HepG2 (cell line): ENCODE measurements around the gene SAMD9. TPM values are rescaled to one million over a fixed set of nuclear protein-coding genes. Genes with fewer than 3 reads are reported as not detected.

Experiments
- ATAC-seq: fragments of 200-7000 bp; cut with Tn5 transposase; 3 replicates; pipeline ENCODE4 v1.9.1; 2020; ENCODE audit warnings: mild to moderate bottlenecking, moderate library complexity
- BruUV-seq: library from RNA; stranded (reverse); fragments of 400-500 nt; replicated peaks from 2 replicates; lab custom pipeline; 2021; lab: Mats Ljungman, UMichigan
- CTCF ChIA-PET: fragments of 300-600 bp; formaldehyde crosslinking; extraction: SDS; loops from one replicate; lab custom pipeline; 2021; ENCODE audit warnings: low total read pairs, inconsistent platforms, low intra/inter-chr PET ratio; lab: Yijun Ruan, JAX
- POLR2A ChIA-PET: fragments of 350-600 bp; sonication (Branson Sonifier 250); formaldehyde crosslinking; loops from one replicate; lab custom pipeline; 2020; ENCODE audit warnings: antibody characterized with exemption, inconsistent platforms; lab: Yijun Ruan, JAX
- DNase-seq: peaks from one replicate; pipeline ENCODE4 v3.0.0-alpha.2; 2015; ENCODE audit warnings: low spot score
- FAIRE-seq: peaks from 3 replicates; lab custom pipeline; 2011; peaks lifted over from hg19 to GRCh38; lab: Jason Lieb, UNC
- H2AFZ ChIP-seq: one replicate; pipeline ENCODE4 v1.6.1; 2011; ENCODE audit warnings: low read length, inconsistent platforms
- H3K27ac ChIP-seq: fragments of 300-600 bp; 3 replicates; pipeline ENCODE4 v1.8.0; 2011; ENCODE audit warnings: mixed run types, mild to moderate bottlenecking, mixed read lengths, low read length, inconsistent platforms; ENCODE audit not compliant: insufficient read depth; ENCODE audit errors: extremely low read length
- H3K27me3 ChIP-seq, 2 experiments: fragments of 200-600 bp in 1 of 2; 2 replicates in 1 of 2; 3 replicates in 1 of 2; pipeline versions ENCODE4 v1.6.0 to v1.8.0; 2011; ENCODE audit warnings: low read length in 2 of 2, mild to moderate bottlenecking in 2 of 2, moderate library complexity in 2 of 2, inconsistent platforms in 1 of 2; ENCODE audit not compliant: insufficient read depth in 2 of 2, control insufficient read depth in 1 of 2
- H3K36me3 ChIP-seq, 2 experiments: fragments of 200-600 bp in 1 of 2; replicated peaks in 1 of 2; 2 replicates in 1 of 2; 3 replicates in 1 of 2; pipeline versions ENCODE4 v1.5.1 to v1.8.0; 2011; ENCODE audit warnings: low read length in 2 of 2, inconsistent platforms in 1 of 2; ENCODE audit not compliant: insufficient read depth in 2 of 2, control insufficient read depth in 1 of 2
- H3K4me1 ChIP-seq: 2 replicates; pipeline ENCODE4 v1.5.1; 2012; ENCODE audit warnings: low read length, inconsistent platforms; ENCODE audit not compliant: insufficient read depth
- H3K4me2 ChIP-seq: 2 replicates; pipeline ENCODE4 v1.6.0; 2011; ENCODE audit warnings: low read depth, low read length, inconsistent platforms
- H3K4me3 ChIP-seq, 3 experiments: fragments of 200-600 bp in 1 of 3; sonication (generic), shearing (Covaris generic) in 1 of 3; replicated peaks in 1 of 3; 2 replicates each; pipeline ENCODE4 v1.5.1; 2011 to 2016; ENCODE audit warnings: low read length in 3 of 3, inconsistent platforms in 2 of 3, low read depth in 2 of 3, mild to moderate bottlenecking in 2 of 3, control low read depth in 1 of 3, mixed read lengths in 1 of 3; ENCODE audit not compliant: insufficient read depth in 1 of 3
- H3K79me2 ChIP-seq: one replicate; pipeline ENCODE4 v1.6.1; 2011; ENCODE audit warnings: low read length, inconsistent platforms; ENCODE audit not compliant: insufficient read depth
- H3K9ac ChIP-seq: 2 replicates; pipeline ENCODE4 v1.6.0; 2011; ENCODE audit warnings: mild to moderate bottlenecking, low read depth, low read length, inconsistent platforms; ENCODE audit not compliant: insufficient read depth
- H3K9me3 ChIP-seq: 2 replicates; pipeline ENCODE4 v1.5.1; 2012; ENCODE audit warnings: mild to moderate bottlenecking, low read length
- H4K20me1 ChIP-seq: 2 replicates; pipeline ENCODE4 v1.6.0; 2011; ENCODE audit warnings: inconsistent platforms, mild to moderate bottlenecking, low read length, moderate library complexity; ENCODE audit not compliant: insufficient read depth
- CHD4 ChIP-seq: fragments of 200-600 bp; sonication (generic); IDR thresholded peaks from 2 replicates; pipeline ENCODE4 v1.7.0; 2017; ENCODE audit warnings: mild to moderate bottlenecking, low read length, borderline replicate concordance
- CREBL2 ChIP-seq: sonication (generic); formaldehyde crosslinking; IDR thresholded peaks from 2 replicates; pipeline ENCODE4 v1.8.1; 2023; ENCODE audit warnings: missing genetic modification reagents, mild to moderate bottlenecking, borderline replicate concordance
- DZIP1 ChIP-seq: sonication (generic); formaldehyde crosslinking; IDR thresholded peaks from 2 replicates; pipeline ENCODE4 v1.5.0; 2020; ENCODE audit warnings: mild to moderate bottlenecking, missing genetic modification reagents
- MIER3 ChIP-seq: IDR thresholded peaks from 2 replicates; pipeline ENCODE4 v1.6.1; 2016; ENCODE audit warnings: missing compliant biosample characterization, borderline replicate concordance
- NBN ChIP-seq: fragments of 450-650 bp; conservative IDR thresholded peaks from 2 replicates; pipeline ENCODE4 v1.6.1; 2017
- NFKBIZ ChIP-seq: IDR thresholded peaks from 2 replicates; pipeline ENCODE4 v1.6.1; 2018; ENCODE audit warnings: missing genetic modification reagents, missing compliant biosample characterization
- TCF7 ChIP-seq: sonication (generic); IDR thresholded peaks from 2 replicates; pipeline ENCODE4 v1.6.1; 2016; ENCODE audit warnings: antibody characterized with exemption, low read depth
- ZFP62 ChIP-seq: sonication (generic); formaldehyde crosslinking; IDR thresholded peaks from 2 replicates; pipeline ENCODE4 v1.4.0; 2020; ENCODE audit warnings: missing genetic modification reagents
- ZNF430 ChIP-seq: sonication (generic); formaldehyde crosslinking; IDR thresholded peaks from 2 replicates; pipeline ENCODE4 v1.9.0; 2021; ENCODE audit warnings: mild to moderate bottlenecking, missing genetic modification reagents
- ZNF781 ChIP-seq: sonication (generic); formaldehyde crosslinking; IDR thresholded peaks from 2 replicates; pipeline ENCODE4 v1.5.1; 2020; ENCODE audit warnings: borderline replicate concordance, mild to moderate bottlenecking, missing genetic modification reagents; ENCODE audit errors: not compliant biosample characterization
- ZNF816 ChIP-seq: sonication (generic); formaldehyde crosslinking; IDR thresholded peaks from 2 replicates; pipeline ENCODE4 v1.8.0; 2022; ENCODE audit warnings: missing genetic modification reagents, mild to moderate bottlenecking, borderline replicate concordance
- WGBS: methylation state at CpG from one replicate; pipeline ENCODE4 v1.1.6; 2017; ENCODE audit warnings: low lambda C conversion rate; 5-methylcytosine and 5-hydroxymethylcytosine counted together
- in situ Hi-C: cut with HindIII; loops from 2 replicates; pipeline ENCODE4 v1.10.0; 2017; ENCODE audit warnings: low pct_unique_long_range_greater_than_20kb; ENCODE audit not compliant: extremely low pct_ligation_motif_present
- intact Hi-C: fragments of 100-400 bp; cut with micrococcal nuclease; formaldehyde crosslinking; loops from one replicate; pipeline ENCODE4 v1.10.0; 2022; ENCODE audit not compliant: unreplicated experiment
- polyA plus RNA-seq, 8 experiments: library from polyadenylated mRNA; depleted of rRNA in 3 of 8; stranded (reverse) in 7 of 8; unstranded in 1 of 8; fragments of >200 nt; fragmentation: Illumina TruSeq in 4 of 8; extraction: Trizol in 4 of 8; gene quantifications; 2 replicates each; pipeline versions ENCODE4 v1.2.1 to v1.2.3, GENCODE V29; 2011 to 2016; ENCODE audit warnings: low read depth in 4 of 8, missing spikeins in 1 of 8, mixed read lengths in 1 of 8; ENCODE audit not compliant: insufficient read depth in 1 of 8
- total RNA-seq, 5 experiments: library from RNA; depleted of rRNA; stranded (reverse); fragments of >200 nt; fragmentation: Illumina TruSeq; extraction: Trizol; gene quantifications; 2 replicates each; pipeline ENCODE4 v1.2.3, GENCODE V29; 2016; ENCODE audit warnings: low read depth in 1 of 5
- TF ChIP-seq, protein P1 (sequence below): sonication (generic); formaldehyde crosslinking; IDR thresholded peaks from 2 replicates; pipeline ENCODE4 v1.8.0; 2022; ENCODE audit warnings: missing genetic modification reagents, low read depth, mild to moderate bottlenecking, borderline replicate concordance
- TF ChIP-seq, protein P2 (sequence below): sonication (generic); formaldehyde crosslinking; IDR thresholded peaks from 2 replicates; pipeline ENCODE4 v1.4.0; 2020; ENCODE audit warnings: missing genetic modification reagents, borderline replicate concordance

The SAMD9 gene
- total and polyA plus RNA-seq, 2 of the 13 experiments (the other 11 are each of a cell fraction or from before 2014, with no cell fraction given): 0.08 to 1.5 TPM

DNA sequence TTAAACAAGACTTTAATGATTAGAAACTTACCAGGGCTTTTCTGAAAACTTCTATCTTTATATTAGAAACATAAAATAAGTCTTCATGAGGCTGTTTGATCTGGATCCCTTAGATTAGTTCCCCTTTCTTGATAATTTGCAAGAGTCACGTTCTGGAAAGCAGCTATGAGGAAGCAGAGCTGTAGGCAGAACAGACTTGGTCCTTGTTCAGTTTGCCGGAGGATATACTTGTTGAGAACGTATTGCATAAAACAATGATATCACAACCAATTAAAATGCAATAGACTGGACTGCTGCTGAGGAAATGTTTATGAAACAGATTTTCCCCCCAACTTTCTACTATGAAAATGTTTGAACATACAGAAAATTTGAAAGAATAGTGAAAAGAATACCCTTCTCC, 27.6 kb upstream of the SAMD9 start (continued):
- no peak for TF ChIP-seq DZIP1

- no peak overlapping the region for H3K9ac ChIP-seq
Measured at GRCh38 chr7:93142127-93142526, 24.3 kb upstream of the SAMD9 start.

More at GRCh38 chr7:93142127-93142526, 24.3 kb upstream of the SAMD9 start:
- Histone ChIP-seq H2AFZ (no peak overlapping the region), H3K4me2 (no peak overlapping the region), H3K27me3 (no peaks in the 10 kb centered on the region; a peak in 2 of 5 replicates), H4K20me1 (no peaks in the 10 kb centered on the region), H3K36me3 (no peaks in the 10 kb centered on the region), H3K79me2 (no peaks in the 10 kb centered on the region)
- intact Hi-C loops: no loop called here
- FAIRE-seq (no peak), ATAC-seq (no peak)
- BruUV-seq: no TSS peak
- CTCF ChIA-PET: no interaction called here
- 0% methylated on average over 1 of the region's 1 CpG for WGBS
- TF ChIP-seq NBN (no peak), CREBL2 (CRISPR knock-in tag) (no peak), ZNF816 (CRISPR knock-in tag) (no peak), CHD4 (no peak), NFKBIZ (CRISPR knock-in tag) (no peak), ZNF781 (no peak), MIER3 (CRISPR knock-in tag) (no peak), ZNF430 (CRISPR knock-in tag) (no peak), TCF7 (no peak), ZFP62 (CRISPR knock-in tag) (no peak)
- TF ChIP-seq, protein P1, sequence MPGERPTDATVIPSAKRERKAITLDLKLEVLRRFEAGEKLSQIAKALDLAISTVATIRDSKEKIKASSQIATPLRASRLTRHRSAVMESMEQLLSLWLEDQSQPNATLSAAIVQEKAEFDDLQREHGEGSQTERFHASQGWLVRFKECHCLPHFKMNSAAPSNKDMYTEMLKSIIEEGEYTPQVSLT (CRISPR knock-in tag): no peak
- TF ChIP-seq, protein P2, sequence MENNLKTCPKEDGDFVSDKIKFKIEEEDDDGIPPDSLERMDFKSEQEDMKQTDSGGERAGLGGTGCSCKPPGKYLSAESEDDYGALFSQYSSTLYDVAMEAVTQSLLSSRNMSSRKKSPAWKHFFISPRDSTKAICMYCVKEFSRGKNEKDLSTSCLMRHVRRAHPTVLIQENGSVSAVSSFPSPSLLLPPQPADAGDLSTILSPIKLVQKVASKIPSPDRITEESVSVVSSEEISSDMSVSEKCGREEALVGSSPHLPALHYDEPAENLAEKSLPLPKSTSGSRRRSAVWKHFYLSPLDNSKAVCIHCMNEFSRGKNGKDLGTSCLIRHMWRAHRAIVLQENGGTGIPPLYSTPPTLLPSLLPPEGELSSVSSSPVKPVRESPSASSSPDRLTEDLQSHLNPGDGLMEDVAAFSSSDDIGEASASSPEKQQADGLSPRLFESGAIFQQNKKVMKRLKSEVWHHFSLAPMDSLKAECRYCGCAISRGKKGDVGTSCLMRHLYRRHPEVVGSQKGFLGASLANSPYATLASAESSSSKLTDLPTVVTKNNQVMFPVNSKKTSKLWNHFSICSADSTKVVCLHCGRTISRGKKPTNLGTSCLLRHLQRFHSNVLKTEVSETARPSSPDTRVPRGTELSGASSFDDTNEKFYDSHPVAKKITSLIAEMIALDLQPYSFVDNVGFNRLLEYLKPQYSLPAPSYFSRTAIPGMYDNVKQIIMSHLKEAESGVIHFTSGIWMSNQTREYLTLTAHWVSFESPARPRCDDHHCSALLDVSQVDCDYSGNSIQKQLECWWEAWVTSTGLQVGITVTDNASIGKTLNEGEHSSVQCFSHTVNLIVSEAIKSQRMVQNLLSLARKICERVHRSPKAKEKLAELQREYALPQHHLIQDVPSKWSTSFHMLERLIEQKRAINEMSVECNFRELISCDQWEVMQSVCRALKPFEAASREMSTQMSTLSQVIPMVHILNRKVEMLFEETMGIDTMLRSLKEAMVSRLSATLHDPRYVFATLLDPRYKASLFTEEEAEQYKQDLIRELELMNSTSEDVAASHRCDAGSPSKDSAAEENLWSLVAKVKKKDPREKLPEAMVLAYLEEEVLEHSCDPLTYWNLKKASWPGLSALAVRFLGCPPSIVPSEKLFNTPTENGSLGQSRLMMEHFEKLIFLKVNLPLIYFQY (CRISPR knock-in tag): no peak
- TF ChIP-seq, all 625 proteins: peak for 0
- POLR2A ChIA-PET: no interaction called here
- H3K9me3 ChIP-seq: no peaks in the 10 kb centered on the region
- no peak for DNase-seq
- no peak overlapping the region for H3K4me3 ChIP-seq
- in situ Hi-C loops: no loop called here
- no peak overlapping the region for H3K27ac ChIP-seq
- no peaks in the 10 kb centered on the region for H3K4me1 ChIP-seq
